WTC11 (cell line): ENCODE measurements around the gene RIPK1. TPM values are rescaled to one million over a fixed set of nuclear protein-coding genes. Genes with fewer than 3 reads are reported as not detected.

Experiments
- total RNA-seq: library from RNA; stranded (reverse); gene quantifications from 3 replicates; pipeline ENCODE4 v1.2.3, GENCODE V29; 2021

The RIPK1 gene
- total RNA-seq, 1 experiment from 2014 or later: 8.7 TPM

Other genes with a start within 250 kb of the RIPK1 start
- 14.8 to 21.1 TPM (median 16.9 TPM) in 3 replicates for gene SERPINB1, start 226.6 kb upstream of the RIPK1 start, total RNA-seq
- gene SERPINB9, start 165.2 kb upstream of the RIPK1 start, total RNA-seq: 39.5 to 43.7 TPM (median 41.6 TPM) in 3 replicates
- 28.0 to 33.7 TPM (median 32.9 TPM) in 3 replicates for gene SERPINB6, start 96.9 kb upstream of the RIPK1 start, total RNA-seq
- 119 to 152 TPM (median 150 TPM) in 3 replicates for gene NQO2, start 68.6 kb upstream of the RIPK1 start, total RNA-seq
- gene BPHL, start 50.2 kb downstream of the RIPK1 start, total RNA-seq: 29.7 to 45.5 TPM (median 43.2 TPM) in 3 replicates
- gene TUBB2A, start 89.0 kb downstream of the RIPK1 start, total RNA-seq: 357 to 403 TPM (median 394 TPM) in 3 replicates
- 591 to 627 TPM (median 616 TPM) in 3 replicates for gene TUBB2B, start 159.2 kb downstream of the RIPK1 start, total RNA-seq
- 30.2 to 38.2 TPM (median 32.5 TPM) in 3 replicates for gene PSMG4, start 190.5 kb downstream of the RIPK1 start, total RNA-seq